ENCODE measurements around the gene COBL. TPM values are rescaled to one million over a fixed set of nuclear protein-coding genes. Genes with fewer than 3 reads are reported as not detected.
A peak's percentile ranks its signal among the peaks of the same experiment; 100 is the strongest.

COBL gene
- total and polyA plus RNA-seq, 2 of the 4 experiments (the other 2 are of a cell fraction), result under 0.01 TPM; not detected in 1

DNA sequence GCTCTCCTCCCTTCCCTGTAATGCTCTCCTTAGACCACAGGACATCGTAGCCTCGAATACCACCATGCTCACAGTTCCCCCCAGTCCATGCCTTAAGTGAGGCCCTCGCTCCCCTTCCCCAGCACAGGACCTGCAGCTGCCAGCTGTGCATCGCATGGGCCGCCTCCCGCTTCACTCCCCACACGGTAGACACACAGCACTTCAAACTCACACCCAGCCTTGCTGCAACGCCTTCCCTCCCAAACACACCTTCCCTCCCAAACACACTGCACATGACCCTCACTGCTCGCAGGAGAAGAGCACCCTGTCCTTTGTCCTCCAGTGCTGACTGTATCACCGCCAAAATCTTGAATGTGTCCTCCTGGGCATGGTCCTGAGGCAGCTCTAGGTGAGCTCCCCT lies 42.6 kb downstream of the COBL start:
- H3K9me1 ChIP-seq (ENCODE audit: insufficient read depth, low read length), result no peaks in the 10 kb centered on the region
- WGBS, 2 experiments (ENCODE audit: extremely low coverage in 2 of 2, insufficient read length in 1 of 2), result 41% methylated on average over 4 of the region's 10 CpGs; no CpG with 5 or more reads in 1 of the 2 experiments
- H3K56ac ChIP-seq (ENCODE audit: extremely low read depth, insufficient read depth, low read length), result no peak overlapping the region
- no TSS peak for BruUV-seq (replicated peaks)
- ChIA-PET CTCF (no interaction called here), POLR2A (ENCODE audit: unreplicated experiment) (no interaction called here)
- no peak for DNase-seq
- TF ChIP-seq MAFK (IDR thresholded peaks at IDR 0.05; ENCODE audit: low read depth, low read length), result no peak
- TF ChIP-seq RCOR1 (IDR thresholded peaks at IDR 0.05; ENCODE audit: insufficient replicate concordance, low read length), result no peak
- dilution Hi-C loops (cut with HindIII; ENCODE audit: low sequenced_read_pairs, unreplicated experiment), result no loop called here
- no peaks in the 10 kb centered on the region for H3K27me3 ChIP-seq (ENCODE audit: control insufficient read depth, insufficient read depth, low read length)
- intact Hi-C loops (cut with micrococcal nuclease), result no loop called here
- H2BK15ac ChIP-seq (ENCODE audit: low read depth, low read length), result no peak overlapping the region
- no peak overlapping the region for H4K8ac ChIP-seq (ENCODE audit: low read depth in 2 of 2, low read length in 2 of 2)
- H3K9me3 ChIP-seq (ENCODE audit: control insufficient read depth, insufficient read depth, low read length), result no peaks in the 10 kb centered on the region
- no peak overlapping the region for H3K18ac ChIP-seq (ENCODE audit: low read depth, low read length)
- H2BK20ac ChIP-seq (ENCODE audit: low read depth, low read length), result no peak overlapping the region
- H3K14ac ChIP-seq (replicated peaks; ENCODE audit: low read depth, low read length), result no peak overlapping the region
- no peak overlapping the region for H3K4ac ChIP-seq (ENCODE audit: low read depth, low read length)
- H3K23ac ChIP-seq (ENCODE audit: low read depth, low read length), result no peak overlapping the region
- H3K4me3 ChIP-seq (ENCODE audit: insufficient read depth, low read depth, low read length), result no peak overlapping the region
- H3K27ac ChIP-seq (ENCODE audit: insufficient read depth, low read length), result no peak overlapping the region
- H4K5ac ChIP-seq (ENCODE audit: low read depth, low read length), result no peak overlapping the region
- H2AFZ ChIP-seq (replicated peaks; ENCODE audit: low read length, poor library complexity), result peak overlapping the region; percentile 23
- no peak overlapping the region for H2AK5ac ChIP-seq (ENCODE audit: low read depth, low read length)
- H3K4me1 ChIP-seq (ENCODE audit: control insufficient read depth, insufficient read depth, low read length), result no peaks in the 10 kb centered on the region
- no peak overlapping the region for H2BK5ac ChIP-seq (ENCODE audit: low read depth, low read length, poor library complexity, severe bottlenecking)
- no peaks in the 10 kb centered on the region for H4K20me1 ChIP-seq (ENCODE audit: insufficient read depth, low read length)
- in situ Hi-C loops (cut with MboI; ENCODE audit: low sequenced_read_pairs), result no loop called here
- no peaks in the 10 kb centered on the region for H3K79me1 ChIP-seq (ENCODE audit: low read depth in 1 of 2, low read length in 2 of 2)
- ATAC-seq (ENCODE audit: low read depth), result no peak
- H2AK9ac ChIP-seq (replicated peaks; ENCODE audit: low read depth, low read length, poor library complexity), result no peak overlapping the region
- H3K4me2 ChIP-seq (ENCODE audit: low read depth, low read length), result no peak overlapping the region
- H3K36me3 ChIP-seq (ENCODE audit: control insufficient read depth, insufficient read depth, low read length), result no peaks in the 10 kb centered on the region
- H3K9ac ChIP-seq (ENCODE audit: low read depth, low read length), result no peak overlapping the region
- no peak overlapping the region for H2BK120ac ChIP-seq (ENCODE audit: low read depth, low read length)
- H4K91ac ChIP-seq (ENCODE audit: insufficient read depth, low read depth, low read length), result no peak overlapping the region

Data from IMR-90 (cell line).